Uterus (tissue), 4 donors: ENCODE data around the gene MORN4. TPM values are rescaled to one million over a fixed set of nuclear protein-coding genes. Genes with fewer than 3 reads are reported as not detected.

ENCODE experiments used
- total RNA-seq, 4 donors: library from RNA; depleted of rRNA in 3 of 4; stranded (reverse); fragments of >200 nt in 3 of 4; gene quantifications; one replicate each; pipeline versions ENCODE4 v1.1.0 to v1.2.4, GENCODE V29; 2014 to 2023
- donor health status: DM: yes; HTN: yes; CAD: no.

The MORN4 gene
- total RNA-seq, 4 donors from 2014 or later = 3.1 to 11.5 (median 10.8) TPM

Other genes with a start within 250 kb of the MORN4 start
- gene RRP12, start 232.2 kb downstream of the MORN4 start, total RNA-seq = 10 to 100 TPM; 14.8 to 27.6 (median 25.0) TPM
- 100 to 1,000 TPM; 106 to 142 (median 127) TPM for gene PGAM1, start 207.3 kb downstream of the MORN4 start, total RNA-seq
- gene EXOSC1, start 187.5 kb downstream of the MORN4 start, total RNA-seq = 100 to 1,000 TPM in 1 of 4 donors, 10 to 100 TPM in 3; 26.7 to 349 (median 48.3) TPM
- 10 to 100 TPM in 2 of 4 donors, 1 to 10 TPM in 2; 1.8 to 31.8 (median 19.0) TPM for gene ZDHHC16, start 187.3 kb downstream of the MORN4 start, total RNA-seq
- gene MMS19, start 135.1 kb downstream of the MORN4 start, total RNA-seq = 10 to 100 TPM; 44.6 to 87.7 (median 73.7) TPM
- 10 to 100 TPM in 1 of 4 donors, 1 to 10 TPM in 2, under 1 TPM in 1; 0.29 to 25.9 (median 6.7) TPM for gene UBTD1, start 134.6 kb downstream of the MORN4 start, total RNA-seq
- gene ANKRD2, start 60.7 kb downstream of the MORN4 start, total RNA-seq = under 1 TPM in 2 of 4 donors, not detected in 2; 0.43 to 0.48 TPM
- 1 to 10 TPM in 2 of 4 donors, under 1 TPM in 2; 0.26 to 2.5 (median 0.97) TPM for gene HOGA1, start 49.1 kb downstream of the MORN4 start, total RNA-seq
- gene C10orf62, start 43.8 kb downstream of the MORN4 start, total RNA-seq = not detected
- gene PI4K2A, start 7.2 kb upstream of the MORN4 start, total RNA-seq = 10 to 100 TPM in 3 of 4 donors, 1 to 10 TPM in 1; 5.6 to 14.7 (median 11.9) TPM
- 10 to 100 TPM in 2 of 4 donors, 1 to 10 TPM in 1, under 1 TPM in 1; 0.51 to 15.1 (median 10.8) TPM for gene AVPI1, start 53.7 kb upstream of the MORN4 start, total RNA-seq
- 100 to 1,000 TPM in 1 of 4 donors, 10 to 100 TPM in 3; 36.9 to 158 (median 59.4) TPM for gene MARVELD1, start 80.2 kb upstream of the MORN4 start, total RNA-seq
- 10 to 100 TPM in 3 of 4 donors, 1 to 10 TPM in 1; 2.8 to 32.3 (median 16.7) TPM for gene ZFYVE27, start 103.6 kb upstream of the MORN4 start, total RNA-seq
- 10 to 100 TPM in 1 of 4 donors, under 1 TPM in 1, not detected in 2; 0.24 to 59.1 TPM for gene SFRP5, start 138.5 kb upstream of the MORN4 start, total RNA-seq
- 1 to 10 TPM in 1 of 4 donors, under 1 TPM in 1, not detected in 2; 0.09 to 3.1 TPM for gene GOLGA7B, start 216.3 kb upstream of the MORN4 start, total RNA-seq